ENCODE measurements around the gene DIO1. TPM values are rescaled to one million over a fixed set of nuclear protein-coding genes. Genes with fewer than 3 reads are reported as not detected.

DIO1 gene
- total RNA-seq, 1 experiment from 2014 or later, result not detected

DNA sequence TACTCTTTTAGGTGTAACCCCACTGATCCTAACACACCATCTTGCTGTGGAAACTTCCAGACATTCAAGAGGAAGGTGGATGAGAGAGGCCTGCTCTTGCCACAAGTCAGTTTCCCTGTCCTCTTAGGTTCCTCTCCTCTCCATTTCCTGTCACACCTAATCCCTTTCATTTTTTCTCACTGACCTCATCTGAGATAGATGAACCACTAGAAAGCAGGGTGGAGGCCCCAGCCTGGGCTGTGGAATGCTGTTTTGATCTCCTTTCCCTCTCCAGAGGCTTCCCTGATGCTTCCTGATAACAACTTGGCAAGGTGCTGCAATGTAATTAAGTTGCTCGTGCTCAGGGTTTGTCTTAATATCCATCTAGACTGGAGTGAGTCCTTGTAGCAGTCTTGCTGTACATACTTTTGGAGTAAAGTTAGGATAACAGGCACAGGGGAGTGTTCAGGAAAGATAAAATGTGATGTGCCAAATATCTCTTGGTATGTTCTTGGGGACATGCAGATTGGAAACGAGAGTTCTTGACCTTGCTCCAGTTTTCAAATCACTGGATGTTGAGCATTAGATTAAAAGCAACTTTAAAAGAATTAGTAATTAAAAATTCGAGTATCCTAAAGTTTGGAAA lies 63.3 kb downstream of the DIO1 start:
- ChIA-PET POLR2A (ENCODE audit: low non-redundant PET) (no interaction called here), CTCF (no interaction called here)
- BruUV-seq (replicated peaks), result no TSS peak
- no peak for DNase-seq (ENCODE audit: low spot score)
- TF ChIP-seq EZH2 (IDR thresholded peaks at IDR 0.05; ENCODE audit: borderline replicate concordance, low read depth, low read length, poor library complexity, severe bottlenecking), result no peak
- TF ChIP-seq, protein P1, sequence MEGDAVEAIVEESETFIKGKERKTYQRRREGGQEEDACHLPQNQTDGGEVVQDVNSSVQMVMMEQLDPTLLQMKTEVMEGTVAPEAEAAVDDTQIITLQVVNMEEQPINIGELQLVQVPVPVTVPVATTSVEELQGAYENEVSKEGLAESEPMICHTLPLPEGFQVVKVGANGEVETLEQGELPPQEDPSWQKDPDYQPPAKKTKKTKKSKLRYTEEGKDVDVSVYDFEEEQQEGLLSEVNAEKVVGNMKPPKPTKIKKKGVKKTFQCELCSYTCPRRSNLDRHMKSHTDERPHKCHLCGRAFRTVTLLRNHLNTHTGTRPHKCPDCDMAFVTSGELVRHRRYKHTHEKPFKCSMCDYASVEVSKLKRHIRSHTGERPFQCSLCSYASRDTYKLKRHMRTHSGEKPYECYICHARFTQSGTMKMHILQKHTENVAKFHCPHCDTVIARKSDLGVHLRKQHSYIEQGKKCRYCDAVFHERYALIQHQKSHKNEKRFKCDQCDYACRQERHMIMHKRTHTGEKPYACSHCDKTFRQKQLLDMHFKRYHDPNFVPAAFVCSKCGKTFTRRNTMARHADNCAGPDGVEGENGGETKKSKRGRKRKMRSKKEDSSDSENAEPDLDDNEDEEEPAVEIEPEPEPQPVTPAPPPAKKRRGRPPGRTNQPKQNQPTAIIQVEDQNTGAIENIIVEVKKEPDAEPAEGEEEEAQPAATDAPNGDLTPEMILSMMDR (conservative IDR thresholded peaks at IDR 0.05; ENCODE audit: low read depth, low read length), result no peak
- intact Hi-C loops (cut with micrococcal nuclease; ENCODE audit: unreplicated experiment), result no loop called here
- Histone ChIP-seq H3K4me1 (ENCODE audit: insufficient read depth, low read length, poor library complexity, severe bottlenecking) (no peaks in the 10 kb centered on the region), H3K4me3 (ENCODE audit: low read depth, low read length, poor library complexity, severe bottlenecking) (no peak overlapping the region), H3K36me3 (ENCODE audit: insufficient read depth, low read length, poor library complexity, severe bottlenecking) (peaks cover 17% of the 10 kb centered on the region), H3K27ac (ENCODE audit: low read depth, low read length, poor library complexity, severe bottlenecking) (peak overlapping the region; percentile 16), H3K9me3 (ENCODE audit: low read depth, low read length, poor library complexity, severe bottlenecking) (no peaks in the 10 kb centered on the region), H3K27me3 (replicated peaks; ENCODE audit: insufficient read depth, low read depth, low read length, poor library complexity) (no peaks in the 10 kb centered on the region)

GRCh38 chr1:53959664-53960250 lies 65.8 kb downstream of the DIO1 start:
- ChIA-PET POLR2A (ENCODE audit: low non-redundant PET) (no interaction called here), CTCF (interaction anchor here (0.7 to 0.9 kb wide), 2 partner anchors 14 to 81 kb away, joined by 4 to 5 read pairs; partner anchors contain the start of genes IFT25 and LRRC42)
- no TSS peak for BruUV-seq (replicated peaks)
- intact Hi-C loops (cut with micrococcal nuclease; ENCODE audit: unreplicated experiment), result no loop called here
- H3K27me3 ChIP-seq (replicated peaks; ENCODE audit: insufficient read depth, low read depth, low read length, poor library complexity), result no peaks in the 10 kb centered on the region
- no peak overlapping the region for H3K27ac ChIP-seq (ENCODE audit: low read depth, low read length, poor library complexity, severe bottlenecking)
- no peaks in the 10 kb centered on the region for H3K4me1 ChIP-seq (ENCODE audit: insufficient read depth, low read length, poor library complexity, severe bottlenecking)
- DNase-seq (ENCODE audit: low spot score), result no peak
- peaks cover 14% of the 10 kb centered on the region for H3K36me3 ChIP-seq (ENCODE audit: insufficient read depth, low read length, poor library complexity, severe bottlenecking)
- H3K9me3 ChIP-seq (ENCODE audit: low read depth, low read length, poor library complexity, severe bottlenecking), result no peaks in the 10 kb centered on the region
- no peak overlapping the region for H3K4me3 ChIP-seq (ENCODE audit: low read depth, low read length, poor library complexity, severe bottlenecking)
- TF ChIP-seq, protein P1 (conservative IDR thresholded peaks at IDR 0.05; ENCODE audit: low read depth, low read length), result peak; percentile 33
- no peak for TF ChIP-seq EZH2 (IDR thresholded peaks at IDR 0.05; ENCODE audit: borderline replicate concordance, low read depth, low read length, poor library complexity, severe bottlenecking)

Other genes with a start within 250 kb of the DIO1 start
- 0.13 and 0.24 TPM in 2 replicates for gene GLIS1, start 155.0 kb upstream of the DIO1 start, total RNA-seq (2021)
- gene NDC1, start 55.9 kb upstream of the DIO1 start, total RNA-seq (2021), result 22.2 and 26.6 TPM in 2 replicates
- 7.8 and 8.5 TPM in 2 replicates for gene YIPF1, start 4.4 kb upstream of the DIO1 start, total RNA-seq (2021)
- 34.7 and 41.0 TPM in 2 replicates for gene IFT25, start 51.5 kb downstream of the DIO1 start, total RNA-seq (2021)
- gene LRRC42, start 52.2 kb downstream of the DIO1 start, total RNA-seq (2021), result 25.7 and 25.8 TPM in 2 replicates
- gene LDLRAD1, start 124.0 kb downstream of the DIO1 start, total RNA-seq (2021), result not detected in 2 replicates
- gene TMEM59, start 159.0 kb downstream of the DIO1 start, total RNA-seq (2021), result 73.5 and 82.1 TPM in 2 replicates
- gene TCEANC2, start 159.4 kb downstream of the DIO1 start, total RNA-seq (2021), result 3.8 and 4.2 TPM in 2 replicates

Measured in A673 (cell line).